GM21737 (cell line): ENCODE data around the gene ASXL1.
"Not testable (repeated sequence)": the region's sequence is repeated elsewhere in the genome, so short reads cannot be mapped to it uniquely, and the experiment has no call there.

Experiments
- ATAC-seq: cut with Tn5 transposase; IDR thresholded peaks from one replicate; pipeline ENCODE4 v1.9.1; 2021; ENCODE audit warnings: mild to moderate bottlenecking, moderate library complexity; ENCODE audit not compliant: unreplicated experiment

The ASXL1 gene

DNA sequence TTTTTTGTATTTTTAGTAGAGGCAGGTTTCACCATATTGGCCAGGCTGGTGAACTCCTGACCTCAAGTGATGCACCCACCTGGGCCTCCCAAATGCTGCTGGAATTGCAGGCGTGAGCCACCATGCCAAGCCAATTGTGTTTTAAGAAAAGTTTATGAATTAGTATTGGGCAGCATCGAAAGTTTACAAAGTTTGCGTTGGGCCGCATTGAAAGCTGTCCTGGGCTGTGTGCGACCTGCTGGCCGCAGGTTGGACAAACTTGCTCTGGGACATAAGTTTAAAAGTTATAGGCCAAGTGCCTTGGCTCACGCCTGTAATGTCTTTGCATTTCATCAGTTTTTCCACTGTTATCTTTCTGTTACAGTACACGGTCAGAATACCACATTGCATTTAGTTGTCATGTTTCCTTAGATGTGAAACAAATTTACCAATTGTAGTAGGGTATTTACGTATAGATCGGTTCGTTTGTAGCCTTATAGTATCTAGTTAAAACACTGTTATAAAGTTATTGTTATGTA lies 39.5 kb downstream of the ASXL1 start:
- no peak for ATAC-seq

DNA sequence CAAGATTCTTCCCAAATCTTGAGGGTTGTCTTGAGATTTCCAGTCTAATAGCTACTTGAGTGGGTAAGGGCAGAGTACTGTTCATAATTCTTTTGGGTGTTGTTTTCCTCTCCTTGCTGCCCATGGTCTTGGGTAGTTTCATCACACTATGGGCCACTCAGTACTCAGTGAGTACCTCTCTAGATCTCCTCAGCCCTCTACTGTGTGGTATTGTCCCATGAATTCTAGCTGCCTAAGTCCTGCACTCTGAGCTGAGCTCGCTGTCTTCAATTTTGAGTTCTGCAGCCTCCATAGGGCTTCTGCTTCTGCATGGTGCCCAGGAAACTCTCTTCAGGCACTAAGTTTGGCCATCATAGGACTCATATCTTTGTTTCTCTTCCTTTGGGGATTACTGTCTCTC lies 42.3 kb downstream of the ASXL1 start:
- ATAC-seq, result no peak

DNA sequence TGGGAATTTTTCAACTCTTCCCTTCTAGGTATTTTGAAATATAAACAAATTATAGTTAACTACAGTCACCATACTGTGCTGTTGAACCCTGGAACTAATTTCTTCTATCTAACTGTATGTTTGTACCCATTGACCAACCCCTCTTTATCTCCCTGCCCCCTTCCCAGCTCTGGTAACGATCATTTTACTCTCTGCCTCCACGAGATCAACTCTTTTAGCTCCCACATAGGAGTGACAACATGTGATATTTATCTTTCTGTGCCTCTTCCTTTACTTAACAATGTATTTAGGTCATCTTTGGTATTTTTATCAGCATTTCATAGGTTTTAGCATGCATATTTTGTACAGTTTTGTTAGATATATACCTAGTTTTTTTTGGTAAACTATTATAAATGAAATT lies 45.9 kb downstream of the ASXL1 start:
- ATAC-seq, result no peak

DNA sequence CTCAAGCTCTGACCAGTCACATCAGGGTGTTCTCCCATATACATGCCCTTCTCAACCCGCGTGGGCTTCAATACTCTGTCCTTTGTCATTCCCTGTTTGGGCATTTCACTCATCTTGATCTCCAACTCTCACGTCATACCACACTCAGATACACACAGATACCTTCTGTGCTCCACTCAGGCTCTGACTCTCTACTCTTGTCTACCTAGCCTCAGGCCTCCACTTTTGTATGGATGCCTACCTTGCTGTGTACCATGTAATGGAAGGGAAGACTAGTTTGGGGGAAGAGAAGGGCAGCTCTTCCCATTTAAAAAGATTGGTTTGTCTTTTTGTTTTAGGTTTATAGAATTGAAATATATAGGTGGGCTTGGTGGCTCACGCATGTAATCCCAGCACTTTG lies 48.6 kb downstream of the ASXL1 start:
- ATAC-seq, result no peak

DNA sequence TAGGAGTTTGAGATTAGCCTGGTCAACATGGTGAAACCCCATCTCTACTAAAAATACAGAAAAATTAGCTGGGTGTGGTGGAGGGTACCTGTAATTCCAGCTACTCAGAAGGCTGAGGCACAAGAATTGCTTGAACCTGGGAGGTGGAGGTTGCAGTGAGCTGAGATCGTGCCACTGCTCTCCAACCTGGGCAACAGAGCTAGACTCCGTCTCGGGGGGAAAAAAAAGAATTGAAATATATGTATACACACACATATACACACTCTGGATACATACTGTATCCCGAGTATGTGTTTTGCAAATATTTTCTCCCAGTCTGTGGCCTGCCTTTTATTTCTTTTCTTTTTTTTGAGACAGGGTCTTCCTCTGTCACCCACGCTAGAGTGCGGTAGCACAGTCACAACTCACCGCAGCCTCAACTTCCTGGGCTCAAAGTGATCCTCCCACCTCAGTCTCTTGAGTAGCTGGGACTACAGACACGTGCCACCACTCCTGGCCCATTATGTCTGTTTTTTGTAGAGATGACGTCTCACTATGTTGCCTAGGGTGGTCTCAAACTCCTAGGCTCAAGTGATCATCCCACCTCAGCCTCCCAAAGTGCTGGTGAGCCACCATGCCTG lies 49.1 kb downstream of the ASXL1 start:
- not testable (repeated sequence) for ATAC-seq

DNA sequence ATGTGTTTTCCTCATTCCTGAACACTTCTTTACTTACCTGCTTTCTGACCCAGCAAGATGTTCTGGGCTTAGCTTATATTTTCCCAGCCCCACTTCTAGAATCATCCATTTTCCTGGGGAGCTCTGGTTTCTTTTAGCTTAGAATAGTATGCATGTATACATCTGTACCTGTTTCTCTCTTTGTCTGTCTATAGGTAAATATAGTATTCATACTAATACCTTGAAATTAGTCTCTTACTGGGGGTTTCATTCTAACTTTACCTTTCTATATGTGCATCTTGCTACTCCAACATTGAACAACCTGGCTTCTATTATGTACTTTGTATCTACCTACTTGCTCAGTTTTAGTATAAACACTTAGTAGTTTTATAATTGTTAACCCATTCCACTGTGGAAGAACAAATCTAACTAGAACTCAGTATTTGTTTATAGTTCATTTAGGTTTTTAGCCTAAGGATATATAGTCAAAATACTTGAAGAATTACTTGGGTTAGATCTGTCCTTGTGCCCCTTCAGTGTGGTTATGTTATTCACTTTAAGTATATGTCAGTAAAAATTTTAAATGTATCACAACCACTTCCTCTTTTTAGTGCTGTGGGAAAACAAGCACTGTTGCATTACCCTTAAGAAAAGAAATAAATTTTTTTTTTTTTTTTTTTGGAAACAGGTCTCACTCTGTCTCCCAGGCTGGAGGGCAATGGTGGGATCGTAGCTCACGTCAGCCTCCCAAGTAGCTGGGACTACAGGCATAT lies 54.0 kb downstream of the ASXL1 start:
- ATAC-seq, result no peak

DNA sequence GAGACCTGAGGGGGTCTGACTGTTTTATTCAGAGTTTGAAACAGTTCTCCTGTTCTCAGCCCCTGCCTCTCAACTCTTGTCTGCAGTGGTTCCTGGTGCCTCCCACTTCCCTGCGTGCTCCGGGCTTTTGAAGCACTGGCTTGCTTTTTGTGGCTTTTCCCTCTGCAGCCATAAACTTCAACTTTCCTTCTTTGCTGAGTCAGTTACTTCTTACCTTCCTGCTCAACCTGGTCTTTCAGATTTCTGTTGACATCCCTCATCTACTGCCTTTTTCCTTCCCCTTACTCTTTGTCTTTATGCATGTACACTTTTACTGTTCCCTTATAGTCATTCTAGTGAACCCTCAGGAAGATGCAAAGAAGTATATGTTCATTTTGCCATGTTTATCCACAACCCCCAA lies 57.4 kb downstream of the ASXL1 start:
- ATAC-seq, result no peak

DNA sequence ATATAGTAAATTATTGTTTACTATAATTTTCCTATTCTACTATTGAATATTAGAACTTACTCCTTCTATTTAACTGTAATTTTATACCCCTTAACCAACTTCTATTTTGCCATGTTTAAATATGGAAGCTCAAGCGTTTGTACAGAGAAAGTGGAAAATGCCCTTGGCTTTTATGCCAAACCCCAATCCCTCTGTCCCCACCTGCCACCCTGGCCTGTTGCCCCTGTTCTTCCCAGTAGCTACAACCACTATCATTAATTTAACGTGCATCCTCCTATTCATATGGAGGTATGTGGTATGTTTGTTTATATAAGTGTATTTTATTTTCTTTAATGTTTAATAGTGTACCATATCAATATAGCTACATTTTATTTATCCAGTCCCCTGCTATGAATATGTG lies 58.1 kb downstream of the ASXL1 start:
- no peak for ATAC-seq

DNA sequence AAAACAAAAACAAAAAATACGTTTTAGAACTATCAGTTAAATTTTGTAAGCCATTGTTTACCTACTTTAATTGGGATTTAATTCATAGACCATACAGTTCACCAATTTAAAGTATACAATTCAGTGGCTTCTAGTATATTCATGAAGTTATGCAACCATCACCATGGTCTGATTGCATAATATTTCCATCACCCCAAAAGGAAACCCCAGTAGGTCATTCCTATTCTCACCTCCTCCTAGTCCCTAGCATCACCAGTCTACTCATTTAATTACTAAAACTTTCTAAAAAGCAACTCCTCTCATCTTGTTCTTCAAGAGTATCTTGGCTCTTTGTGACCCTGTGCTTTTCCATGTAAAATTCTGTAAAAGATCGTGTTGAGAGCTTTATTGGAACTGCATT lies 60.2 kb downstream of the ASXL1 start:
- ATAC-seq, result no peak

DNA sequence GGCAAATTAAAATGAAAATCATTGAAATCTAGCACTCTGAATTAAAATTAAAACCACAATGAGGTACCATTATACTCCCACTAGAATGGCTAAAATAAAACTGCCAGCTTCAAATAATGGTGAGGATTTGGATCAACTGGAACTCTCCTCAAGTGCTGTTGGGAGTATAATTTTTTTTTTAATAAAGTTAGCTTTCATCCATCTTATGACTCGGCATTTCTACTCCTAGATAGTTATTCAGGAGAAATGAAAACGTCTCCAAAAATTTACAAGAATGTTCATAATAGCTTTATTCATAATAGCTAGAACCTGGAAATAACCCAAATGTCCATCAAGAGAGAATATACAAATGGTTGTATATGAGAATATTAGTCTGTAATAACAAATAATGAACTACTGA lies 63.2 kb downstream of the ASXL1 start:
- ATAC-seq, result no peak

DNA sequence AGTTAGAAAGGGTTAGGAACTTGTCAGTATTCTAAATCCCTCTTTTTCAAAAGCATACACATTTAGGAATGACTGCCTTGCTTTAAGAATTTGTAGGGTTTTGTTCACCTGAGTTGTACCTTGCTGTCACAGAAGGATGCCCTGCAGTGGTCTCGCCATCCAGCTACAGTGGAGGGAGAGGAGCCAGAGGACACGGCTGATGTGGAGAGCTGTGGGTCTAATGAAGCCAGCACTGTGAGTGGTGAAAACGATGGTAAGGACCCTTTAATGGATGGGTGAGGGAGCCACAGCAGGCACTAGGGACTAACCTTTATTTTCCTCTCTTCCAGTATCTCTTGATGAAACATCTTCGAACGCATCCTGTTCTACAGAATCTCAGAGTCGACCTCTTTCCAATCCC lies 69.9 kb downstream of the ASXL1 start:
- no peak for ATAC-seq

DNA sequence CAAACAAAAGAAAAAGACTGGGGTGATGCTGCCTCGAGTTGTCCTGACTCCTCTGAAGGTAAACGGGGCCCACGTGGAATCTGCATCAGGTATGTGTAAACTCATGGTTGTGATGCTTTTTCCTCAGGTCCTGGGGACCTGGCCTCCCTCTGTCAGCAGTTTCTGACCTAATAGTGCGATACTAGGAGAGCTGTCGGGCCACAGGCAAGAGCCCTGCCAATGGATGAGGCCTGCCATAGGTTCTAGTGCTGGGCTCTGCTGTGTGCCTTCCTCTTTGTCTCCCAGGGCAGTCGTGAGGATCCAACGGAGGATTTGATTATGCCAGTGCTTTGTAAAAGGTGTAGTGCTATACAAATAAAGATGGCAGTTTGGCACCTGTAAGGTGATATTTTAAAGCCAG lies 71.2 kb downstream of the ASXL1 start:
- no peak for ATAC-seq

DNA sequence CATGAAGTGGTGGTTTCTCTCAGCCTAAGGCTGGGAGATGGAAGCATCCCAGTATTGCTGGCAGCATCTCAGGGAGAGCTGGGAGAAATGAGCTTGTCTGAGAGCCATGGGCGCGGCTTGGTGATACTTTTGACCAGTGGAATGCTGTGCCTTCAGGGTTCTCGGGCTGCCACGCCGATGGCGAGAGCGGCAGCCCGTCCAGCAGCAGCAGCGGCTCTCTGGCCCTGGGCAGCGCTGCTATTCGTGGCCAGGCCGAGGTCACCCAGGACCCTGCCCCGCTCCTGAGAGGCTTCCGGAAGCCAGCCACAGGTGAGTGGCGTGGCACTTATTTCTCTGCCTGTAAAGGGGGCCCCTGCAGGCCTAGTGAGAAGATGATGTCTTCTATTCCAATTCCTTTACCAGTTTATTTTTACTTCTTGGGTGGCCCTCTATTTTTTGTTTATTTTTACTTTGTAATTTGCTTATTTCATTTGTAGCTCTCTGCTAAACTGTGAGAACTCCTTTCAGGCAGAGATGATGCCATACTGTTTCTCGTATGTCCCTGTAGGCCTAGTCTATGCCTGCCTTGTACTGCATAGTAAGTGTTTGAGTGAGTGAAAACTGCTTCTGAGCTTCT lies 71.7 kb downstream of the ASXL1 start:
- no peak for ATAC-seq

DNA sequence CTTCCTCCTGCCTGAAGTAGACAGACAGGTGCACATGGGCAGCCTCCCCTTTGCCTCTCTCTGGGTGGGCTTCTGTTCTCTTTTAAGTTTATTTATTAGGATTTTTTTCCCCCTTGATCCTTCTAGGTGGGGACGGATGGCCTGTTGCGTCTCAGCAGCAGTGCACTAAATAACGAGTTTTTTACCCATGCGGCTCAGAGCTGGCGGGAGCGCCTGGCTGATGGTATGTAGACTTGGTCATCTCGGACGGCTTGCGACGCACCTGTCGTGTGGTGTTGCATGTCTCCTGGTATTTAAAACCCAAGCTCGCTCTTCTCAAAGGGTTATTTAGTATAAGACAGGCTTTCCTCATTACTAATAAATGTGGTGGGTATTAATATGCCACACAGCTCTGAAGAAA lies 73.3 kb downstream of the ASXL1 start:
- ATAC-seq, result no peak

DNA sequence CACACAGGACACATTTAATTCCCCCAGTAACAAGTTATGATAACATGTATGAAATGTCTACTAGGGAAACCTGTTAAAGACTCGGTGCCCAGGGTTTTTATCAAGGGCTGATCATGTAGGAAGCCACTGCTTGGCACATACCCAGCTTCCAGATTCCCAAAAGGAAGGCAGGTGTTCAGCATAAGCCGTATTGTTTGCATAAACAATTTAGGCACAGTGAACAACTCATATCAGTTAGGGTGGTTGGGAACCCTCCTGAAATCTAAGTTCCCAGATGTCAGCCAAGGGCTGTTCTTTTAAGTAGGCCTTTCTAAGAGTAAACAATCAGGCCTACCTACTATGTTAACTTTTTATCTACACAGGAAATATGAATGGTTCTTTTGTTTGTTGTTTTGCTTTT lies 74.1 kb downstream of the ASXL1 start:
- no peak for ATAC-seq

DNA sequence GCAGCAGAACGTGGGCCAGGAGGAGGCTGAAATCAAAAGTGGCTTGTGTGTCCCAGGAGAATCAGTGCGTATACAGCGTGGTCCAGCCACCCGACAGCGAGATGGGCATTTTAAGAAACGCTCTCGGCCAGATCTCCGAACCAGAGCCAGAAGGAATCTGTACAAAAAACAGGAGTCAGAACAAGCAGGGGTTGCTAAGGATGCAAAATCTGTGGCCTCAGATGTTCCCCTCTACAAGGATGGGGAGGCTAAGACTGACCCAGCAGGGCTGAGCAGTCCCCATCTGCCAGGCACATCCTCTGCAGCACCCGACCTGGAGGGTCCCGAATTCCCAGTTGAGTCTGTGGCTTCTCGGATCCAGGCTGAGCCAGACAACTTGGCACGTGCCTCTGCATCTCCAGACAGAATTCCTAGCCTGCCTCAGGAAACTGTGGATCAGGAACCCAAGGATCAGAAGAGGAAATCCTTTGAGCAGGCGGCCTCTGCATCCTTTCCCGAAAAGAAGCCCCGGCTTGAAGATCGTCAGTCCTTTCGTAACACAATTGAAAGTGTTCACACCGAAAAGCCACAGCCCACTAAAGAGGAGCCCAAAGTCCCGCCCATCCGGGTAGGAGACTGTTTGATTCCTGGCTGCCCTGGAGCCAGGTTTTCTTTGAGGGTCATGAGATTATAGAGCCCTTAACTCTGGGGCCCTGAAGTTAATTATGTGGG lies 75.3 kb downstream of the ASXL1 start:
- no peak for ATAC-seq

DNA sequence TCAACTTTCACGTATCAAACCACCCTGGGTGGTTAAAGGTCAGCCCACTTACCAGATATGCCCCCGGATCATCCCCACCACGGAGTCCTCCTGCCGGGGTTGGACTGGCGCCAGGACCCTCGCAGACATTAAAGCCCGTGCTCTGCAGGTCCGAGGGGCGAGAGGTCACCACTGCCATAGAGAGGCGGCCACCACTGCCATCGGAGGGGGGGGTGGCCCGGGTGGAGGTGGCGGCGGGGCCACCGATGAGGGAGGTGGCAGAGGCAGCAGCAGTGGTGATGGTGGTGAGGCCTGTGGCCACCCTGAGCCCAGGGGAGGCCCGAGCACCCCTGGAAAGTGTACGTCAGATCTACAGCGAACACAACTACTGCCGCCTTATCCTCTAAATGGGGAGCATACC lies 76.3 kb downstream of the ASXL1 start:
- no peak for ATAC-seq

DNA sequence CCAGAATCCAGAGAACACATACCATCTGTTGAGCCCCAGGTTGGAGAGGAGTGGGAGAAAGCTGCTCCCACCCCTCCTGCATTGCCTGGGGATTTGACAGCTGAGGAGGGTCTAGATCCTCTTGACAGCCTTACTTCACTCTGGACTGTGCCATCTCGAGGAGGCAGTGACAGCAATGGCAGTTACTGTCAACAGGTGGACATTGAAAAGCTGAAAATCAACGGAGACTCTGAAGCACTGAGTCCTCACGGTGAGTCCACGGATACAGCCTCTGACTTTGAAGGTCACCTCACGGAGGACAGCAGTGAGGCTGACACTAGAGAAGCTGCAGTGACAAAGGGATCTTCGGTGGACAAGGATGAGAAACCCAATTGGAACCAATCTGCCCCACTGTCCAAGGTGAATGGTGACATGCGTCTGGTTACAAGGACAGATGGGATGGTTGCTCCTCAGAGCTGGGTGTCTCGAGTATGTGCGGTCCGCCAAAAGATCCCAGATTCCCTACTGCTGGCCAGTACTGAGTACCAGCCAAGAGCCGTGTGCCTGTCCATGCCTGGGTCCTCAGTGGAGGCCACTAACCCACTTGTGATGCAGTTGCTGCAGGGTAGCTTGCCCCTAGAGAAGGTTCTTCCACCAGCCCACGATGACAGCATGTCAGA lies 77.4 kb downstream of the ASXL1 start:
- ATAC-seq, result no peak

DNA sequence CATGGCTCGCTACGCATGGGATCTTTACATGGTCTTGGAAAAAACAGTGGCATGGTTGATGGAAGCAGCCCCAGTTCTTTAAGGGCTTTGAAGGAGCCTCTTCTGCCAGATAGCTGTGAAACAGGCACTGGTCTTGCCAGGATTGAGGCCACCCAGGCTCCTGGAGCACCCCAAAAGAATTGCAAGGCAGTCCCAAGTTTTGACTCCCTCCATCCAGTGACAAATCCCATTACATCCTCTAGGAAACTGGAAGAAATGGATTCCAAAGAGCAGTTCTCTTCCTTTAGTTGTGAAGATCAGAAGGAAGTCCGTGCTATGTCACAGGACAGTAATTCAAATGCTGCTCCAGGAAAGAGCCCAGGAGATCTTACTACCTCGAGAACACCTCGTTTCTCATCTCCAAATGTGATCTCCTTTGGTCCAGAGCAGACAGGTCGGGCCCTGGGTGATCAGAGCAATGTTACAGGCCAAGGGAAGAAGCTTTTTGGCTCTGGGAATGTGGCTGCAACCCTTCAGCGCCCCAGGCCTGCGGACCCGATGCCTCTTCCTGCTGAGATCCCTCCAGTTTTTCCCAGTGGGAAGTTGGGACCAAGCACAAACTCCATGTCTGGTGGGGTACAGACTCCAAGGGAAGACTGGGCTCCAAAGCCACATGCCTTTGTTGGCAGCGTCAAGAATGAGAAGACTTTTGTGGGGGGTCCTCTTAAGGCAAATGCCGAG lies 78.2 kb downstream of the ASXL1 start:
- ATAC-seq, result no peak

DNA sequence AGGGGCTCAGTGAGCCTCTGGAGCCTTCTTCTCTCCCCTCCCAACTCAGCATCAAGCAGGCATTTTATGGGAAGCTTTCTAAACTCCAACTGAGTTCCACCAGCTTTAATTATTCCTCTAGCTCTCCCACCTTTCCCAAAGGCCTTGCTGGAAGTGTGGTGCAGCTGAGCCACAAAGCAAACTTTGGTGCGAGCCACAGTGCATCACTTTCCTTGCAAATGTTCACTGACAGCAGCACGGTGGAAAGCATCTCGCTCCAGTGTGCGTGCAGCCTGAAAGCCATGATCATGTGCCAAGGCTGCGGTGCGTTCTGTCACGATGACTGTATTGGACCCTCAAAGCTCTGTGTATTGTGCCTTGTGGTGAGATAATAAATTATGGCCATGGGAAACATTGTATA lies 78.8 kb downstream of the ASXL1 start:
- ATAC-seq, result no peak
